ENCODE data around the gene ERO1B. TPM values are rescaled to one million over a fixed set of nuclear protein-coding genes. Genes with fewer than 3 reads are reported as not detected.

Gene ERO1B
- total RNA-seq, 1 donor from 2014 or later, result 3.1 TPM

DNA sequence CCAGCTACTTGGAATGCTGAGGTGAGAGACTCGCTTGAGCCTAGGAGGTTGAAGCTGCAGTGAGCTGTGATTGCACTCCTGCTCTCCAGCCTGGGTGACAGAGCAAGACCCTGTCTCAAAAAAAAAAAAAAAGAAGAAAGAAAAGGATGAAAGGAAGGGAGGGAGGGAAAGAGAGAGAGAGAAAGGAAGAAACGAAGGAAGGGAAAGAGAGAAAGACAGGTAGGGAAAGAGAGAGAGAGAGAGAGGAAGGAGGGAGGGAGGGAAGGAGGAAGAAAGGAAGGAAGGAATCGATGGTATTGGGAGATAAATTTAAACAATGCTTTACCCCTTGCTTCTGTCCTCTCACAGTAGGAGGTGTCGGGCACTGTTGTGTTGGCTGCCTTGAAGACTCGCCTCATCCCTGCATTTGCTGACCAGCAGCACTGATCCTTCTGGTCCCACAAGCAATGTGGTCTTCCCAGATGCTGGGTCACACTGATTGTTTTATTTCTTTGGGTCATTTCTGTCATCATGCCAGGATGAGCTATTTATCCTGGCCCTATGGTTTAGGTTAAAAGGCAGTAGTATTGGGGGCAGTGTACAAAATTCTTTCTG is 108.5 kb downstream of the ERO1B start:
- Mint-ChIP-seq H3K36me3 (ENCODE audit: low read depth) (peaks cover 1% of the 10 kb centered on the region), H3K4me1 (ENCODE audit: low read depth) (peaks cover 14% of the 10 kb centered on the region), H3K4me3 (ENCODE audit: unreplicated experiment) (no peak overlapping the region), H3K9me3 (ENCODE audit: low read depth) (no peaks in the 10 kb centered on the region), H3K27ac (ENCODE audit: unreplicated experiment) (no peak overlapping the region), H3K27me3 (ENCODE audit: low read depth) (no peaks in the 10 kb centered on the region)
- TF ChIP-seq, protein P1, sequence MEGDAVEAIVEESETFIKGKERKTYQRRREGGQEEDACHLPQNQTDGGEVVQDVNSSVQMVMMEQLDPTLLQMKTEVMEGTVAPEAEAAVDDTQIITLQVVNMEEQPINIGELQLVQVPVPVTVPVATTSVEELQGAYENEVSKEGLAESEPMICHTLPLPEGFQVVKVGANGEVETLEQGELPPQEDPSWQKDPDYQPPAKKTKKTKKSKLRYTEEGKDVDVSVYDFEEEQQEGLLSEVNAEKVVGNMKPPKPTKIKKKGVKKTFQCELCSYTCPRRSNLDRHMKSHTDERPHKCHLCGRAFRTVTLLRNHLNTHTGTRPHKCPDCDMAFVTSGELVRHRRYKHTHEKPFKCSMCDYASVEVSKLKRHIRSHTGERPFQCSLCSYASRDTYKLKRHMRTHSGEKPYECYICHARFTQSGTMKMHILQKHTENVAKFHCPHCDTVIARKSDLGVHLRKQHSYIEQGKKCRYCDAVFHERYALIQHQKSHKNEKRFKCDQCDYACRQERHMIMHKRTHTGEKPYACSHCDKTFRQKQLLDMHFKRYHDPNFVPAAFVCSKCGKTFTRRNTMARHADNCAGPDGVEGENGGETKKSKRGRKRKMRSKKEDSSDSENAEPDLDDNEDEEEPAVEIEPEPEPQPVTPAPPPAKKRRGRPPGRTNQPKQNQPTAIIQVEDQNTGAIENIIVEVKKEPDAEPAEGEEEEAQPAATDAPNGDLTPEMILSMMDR (IDR thresholded peaks at IDR 0.05), result no peak
- no peak for DNase-seq (ENCODE audit: low spot score)

DNA sequence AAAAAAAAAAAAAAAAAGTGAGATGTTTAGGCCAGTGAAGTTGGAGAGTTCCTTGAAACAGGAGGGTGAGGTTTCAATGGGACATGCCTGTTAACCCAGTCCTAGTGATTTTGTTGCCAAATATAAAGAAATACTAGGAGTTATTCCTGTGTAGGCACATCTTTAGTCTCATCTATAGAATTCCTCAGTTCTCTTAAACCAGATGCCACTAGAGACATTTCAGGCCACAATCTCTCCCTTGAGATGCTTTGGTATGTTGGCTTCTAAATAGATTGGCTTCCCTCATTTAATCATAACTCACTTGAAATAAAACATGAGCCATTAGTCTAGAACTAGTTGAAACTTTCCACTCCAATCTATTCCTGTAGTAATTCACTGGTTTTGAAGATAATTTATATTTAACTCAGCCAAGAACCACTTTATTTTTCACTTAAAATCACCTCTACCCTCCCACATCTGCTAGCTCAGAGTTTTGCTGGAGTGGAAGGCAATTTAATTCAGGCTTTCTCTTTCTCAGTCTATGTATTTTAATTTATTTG is 109.6 kb downstream of the ERO1B start:
- Mint-ChIP-seq H3K27me3 (ENCODE audit: low read depth) (no peaks in the 10 kb centered on the region), H3K27ac (ENCODE audit: unreplicated experiment) (no peak overlapping the region), H3K4me3 (ENCODE audit: unreplicated experiment) (no peak overlapping the region), H3K4me1 (ENCODE audit: low read depth) (peaks cover 14% of the 10 kb centered on the region), H3K36me3 (ENCODE audit: low read depth) (peaks cover 1% of the 10 kb centered on the region), H3K9me3 (ENCODE audit: low read depth) (no peaks in the 10 kb centered on the region)
- no peak for DNase-seq (ENCODE audit: low spot score)
- TF ChIP-seq, protein P1 (IDR thresholded peaks at IDR 0.05), result no peak

DNA sequence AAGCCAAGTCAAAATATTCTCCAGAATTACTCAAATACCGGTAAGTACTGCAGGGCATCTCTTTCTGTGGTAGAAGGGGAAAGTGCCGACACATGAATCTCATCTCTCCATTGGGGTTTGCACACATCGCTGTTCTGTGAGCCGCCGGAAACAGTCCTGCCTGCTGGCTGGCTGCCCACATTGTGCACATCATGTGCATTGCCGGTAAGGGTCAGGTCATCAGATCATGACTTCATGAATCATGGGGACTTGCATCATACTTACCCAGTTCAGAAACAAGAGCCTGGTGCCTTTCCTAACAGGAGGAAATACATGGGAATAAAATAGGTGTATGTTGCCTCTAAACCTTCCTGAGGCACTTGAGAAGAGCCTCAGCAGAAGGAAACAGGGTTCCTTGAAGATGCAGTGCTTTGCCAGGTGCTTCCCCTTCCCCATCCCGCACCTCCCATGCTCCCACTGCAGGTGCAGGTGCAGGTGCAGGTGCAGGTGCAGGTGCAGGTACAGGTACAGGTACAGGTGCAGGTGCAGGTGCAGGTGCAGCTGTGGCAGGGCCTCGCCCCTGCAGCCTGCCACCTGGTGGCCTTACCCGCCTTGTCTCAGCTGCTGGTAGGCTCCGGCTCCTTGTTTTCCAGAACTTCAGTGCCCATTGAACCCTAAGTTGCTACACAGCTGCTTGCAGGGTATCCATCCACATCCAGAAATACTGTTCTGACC is 112.9 kb downstream of the ERO1B start:
- Mint-ChIP-seq H3K27me3 (ENCODE audit: low read depth) (no peaks in the 10 kb centered on the region), H3K9me3 (ENCODE audit: low read depth) (no peaks in the 10 kb centered on the region), H3K4me1 (ENCODE audit: low read depth) (peaks cover 6% of the 10 kb centered on the region), H3K27ac (ENCODE audit: unreplicated experiment) (no peak overlapping the region), H3K4me3 (ENCODE audit: unreplicated experiment) (no peak overlapping the region), H3K36me3 (ENCODE audit: low read depth) (peaks cover under 1% of the 10 kb centered on the region)
- TF ChIP-seq, protein P1 (IDR thresholded peaks at IDR 0.05), result no peak
- no peak for DNase-seq (ENCODE audit: low spot score)

DNA sequence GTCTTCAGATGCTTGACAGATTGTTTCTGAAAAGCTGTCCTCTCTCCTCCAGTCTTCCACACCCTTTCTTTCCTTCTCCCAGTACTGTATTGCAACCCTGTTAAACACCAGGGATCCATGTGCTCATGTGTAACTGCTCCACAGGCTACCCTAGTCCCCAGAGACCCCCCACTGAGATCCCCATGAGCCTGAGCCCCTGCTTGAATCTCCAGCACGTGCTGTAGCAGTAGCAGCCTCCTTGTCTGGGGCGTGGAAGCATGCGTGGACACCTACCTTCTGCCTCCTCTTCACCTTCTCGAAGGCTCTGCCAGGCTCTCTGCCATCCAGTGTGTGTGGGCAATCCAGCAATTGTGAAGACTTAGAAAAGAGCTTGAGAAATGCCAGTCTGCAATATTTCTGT is 114.2 kb downstream of the ERO1B start:
- H3K4me3 Mint-ChIP-seq (ENCODE audit: unreplicated experiment), result no peak overlapping the region

DNA sequence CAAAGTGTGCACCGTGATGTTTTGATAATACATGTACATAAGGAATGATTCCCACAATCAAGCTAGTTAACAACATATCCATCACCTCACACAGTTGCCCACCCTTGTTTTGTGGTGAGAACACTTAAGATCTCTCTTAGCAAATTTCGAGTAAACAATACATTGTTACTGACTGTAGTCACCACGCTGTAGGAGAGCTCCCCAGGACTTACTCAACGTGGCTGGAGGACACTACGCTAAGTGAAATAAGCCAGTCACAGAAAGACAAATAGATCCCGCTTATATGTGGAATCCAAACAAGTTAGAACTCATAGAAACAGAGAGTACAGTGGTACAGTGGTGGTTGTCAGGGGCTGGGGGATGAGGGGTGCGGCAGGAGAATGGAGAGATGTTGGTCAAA is 114.6 kb downstream of the ERO1B start:
- Mint-ChIP-seq H3K36me3 (ENCODE audit: low read depth) (no peaks in the 10 kb centered on the region), H3K9me3 (ENCODE audit: low read depth) (peaks cover under 1% of the 10 kb centered on the region), H3K27ac (ENCODE audit: unreplicated experiment) (no peak overlapping the region), H3K27me3 (ENCODE audit: low read depth) (no peaks in the 10 kb centered on the region), H3K4me1 (ENCODE audit: low read depth) (peaks cover 2% of the 10 kb centered on the region), H3K4me3 (ENCODE audit: unreplicated experiment) (no peak overlapping the region)
- TF ChIP-seq, protein P1 (IDR thresholded peaks at IDR 0.05), result no peak
- no peak for DNase-seq (ENCODE audit: low spot score)

More for the DNA sequence above, 114.2 kb downstream of the ERO1B start:
- no peaks in the 10 kb centered on the region for H3K9me3 Mint-ChIP-seq (ENCODE audit: low read depth)
- no peak for DNase-seq (ENCODE audit: low spot score)
- H3K27me3 Mint-ChIP-seq (ENCODE audit: low read depth), result no peaks in the 10 kb centered on the region
- no peaks in the 10 kb centered on the region for H3K36me3 Mint-ChIP-seq (ENCODE audit: low read depth)
- TF ChIP-seq, protein P1 (IDR thresholded peaks at IDR 0.05), result no peak
- H3K27ac Mint-ChIP-seq (ENCODE audit: unreplicated experiment), result no peak overlapping the region
- peaks cover 6% of the 10 kb centered on the region for H3K4me1 Mint-ChIP-seq (ENCODE audit: low read depth)
